Activated CD4-positive, alpha-beta T cell treated with anti-CD3 and anti-CD28 coated beads, Interleukin-2, amount 50 U/mL, for 48 hours (primary cell): ENCODE results near the gene NISCH.

Experiments
- DNase-seq, 2 experiments: peaks; one replicate each; pipeline ENCODE4 v3.0.0-alpha.2; 2020

NISCH gene

GRCh38 chr3:52447512-52448355, 7.7 kb upstream of the NISCH start:
- DNase-seq, result no peak

GRCh38 chr3:52450489-52451236, 4.7 kb upstream of the NISCH start:
- DNase-seq, result no peak

DNA sequence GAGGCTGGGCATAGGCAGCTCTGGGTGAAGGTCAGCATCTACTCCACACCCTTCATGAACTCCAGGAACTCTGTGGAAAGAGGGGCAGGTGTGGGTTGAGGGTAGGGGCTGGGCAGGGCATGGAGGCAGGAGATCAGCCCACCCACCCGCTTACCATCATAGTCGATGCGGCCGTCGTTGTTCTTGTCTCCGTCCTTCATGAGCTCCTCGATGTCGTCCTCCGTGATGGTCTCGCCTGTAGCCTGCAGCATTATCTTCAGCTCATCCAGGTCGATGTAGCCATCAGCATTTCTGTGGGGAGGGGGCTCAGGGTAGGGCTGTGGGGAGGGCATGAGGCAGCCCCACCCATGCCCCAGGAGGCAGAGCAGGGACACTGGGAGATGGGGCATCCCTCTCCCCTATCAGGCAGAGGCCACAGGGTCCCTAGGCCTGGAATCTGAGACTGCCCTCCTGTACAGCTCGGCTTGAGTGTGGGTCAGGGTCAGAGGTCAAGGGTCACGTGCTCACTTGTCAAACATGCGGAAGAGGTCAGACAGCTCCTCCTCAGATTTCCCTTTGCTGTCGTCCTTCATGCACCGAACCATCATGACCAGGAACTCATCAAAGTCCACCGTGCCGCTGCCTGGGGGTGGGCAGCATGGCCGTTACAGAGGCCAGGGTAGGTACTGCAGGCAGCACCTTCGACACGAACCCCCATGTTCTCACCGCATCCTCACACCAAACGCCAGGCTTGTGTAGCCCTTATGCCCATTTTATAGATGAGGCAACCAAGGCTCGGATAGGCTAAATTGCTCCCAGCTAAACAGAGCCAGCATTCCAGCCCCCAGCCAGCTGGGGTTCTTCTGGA, 3.9 kb upstream of the NISCH start:
- DNase-seq, result no peak

DNA sequence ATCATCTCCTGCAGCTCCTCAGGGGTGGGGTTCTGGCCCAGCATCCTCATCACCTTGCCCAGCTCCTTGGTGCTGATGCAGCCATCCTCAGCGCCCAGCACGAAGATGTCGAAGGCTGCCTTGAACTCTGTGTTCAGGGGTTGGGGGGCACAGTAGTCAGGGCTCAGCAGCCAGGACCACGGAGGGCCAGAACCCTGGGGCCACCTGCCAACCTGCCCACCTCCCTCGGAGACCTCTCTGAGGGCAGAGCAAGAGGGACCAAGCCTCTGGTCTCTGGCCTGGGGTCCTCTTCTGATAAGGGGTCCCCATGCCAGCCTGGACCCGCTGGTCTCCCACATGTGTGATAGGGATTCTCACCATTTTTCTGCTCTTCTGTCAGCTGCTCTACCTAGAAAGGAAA, 3.3 kb upstream of the NISCH start:
- DNase-seq, result no peak

GRCh38 chr3:52452570-52453221, 2.7 kb upstream of the NISCH start:
- DNase-seq, result no peak

GRCh38 chr3:52453496-52454249, 1.7 kb upstream of the NISCH start, which contains the start of gene TNNC1:
Gene TNNC1 (minus strand): TSS chr3:52454041. CDS start chr3:52454015, 26 bp downstream.
- no peak for DNase-seq

GRCh38 chr3:52454250-52454937, 1.0 kb upstream of the NISCH start:
- DNase-seq, result peak; percentile 12 to 23

- no peak for DNase-seq
Observed at GRCh38 chr3:52454938-52455282, 494 bp upstream of the NISCH start.

- peak; percentile 21 to 25 for DNase-seq
Observed at GRCh38 chr3:52456169-52456799, 880 bp downstream of the NISCH start.

- DNase-seq, result no peak
Observed at GRCh38 chr3:52456800-52457183, 1.4 kb downstream of the NISCH start.

GRCh38 chr3:52458031-52458760, 2.8 kb downstream of the NISCH start:
- no peak for DNase-seq

- DNase-seq, result no peak
Observed at GRCh38 chr3:52458770-52459545, 3.6 kb downstream of the NISCH start.

DNA sequence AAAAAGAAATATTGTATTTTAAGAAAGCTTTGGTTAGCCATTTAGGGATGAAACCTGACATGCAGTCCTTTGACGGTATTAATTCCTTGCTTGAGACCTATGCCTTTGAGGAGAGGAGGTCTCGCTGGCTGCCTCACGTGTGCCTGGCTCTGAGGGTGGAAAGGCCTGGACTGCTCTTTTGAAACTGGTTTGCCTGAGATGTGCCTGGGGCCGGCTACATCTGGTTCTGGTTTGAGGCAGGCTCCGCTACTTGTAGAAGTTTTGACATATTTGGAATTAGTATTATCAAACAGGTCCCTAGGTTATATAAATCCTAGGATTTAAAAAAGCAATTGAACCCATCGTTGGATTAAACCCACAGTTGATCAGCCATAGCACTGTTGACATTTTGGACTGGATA, 6.5 kb downstream of the NISCH start:
- no peak for DNase-seq

GRCh38 chr3:52463416-52463815, 8.0 kb downstream of the NISCH start:
- no peak for DNase-seq

DNA sequence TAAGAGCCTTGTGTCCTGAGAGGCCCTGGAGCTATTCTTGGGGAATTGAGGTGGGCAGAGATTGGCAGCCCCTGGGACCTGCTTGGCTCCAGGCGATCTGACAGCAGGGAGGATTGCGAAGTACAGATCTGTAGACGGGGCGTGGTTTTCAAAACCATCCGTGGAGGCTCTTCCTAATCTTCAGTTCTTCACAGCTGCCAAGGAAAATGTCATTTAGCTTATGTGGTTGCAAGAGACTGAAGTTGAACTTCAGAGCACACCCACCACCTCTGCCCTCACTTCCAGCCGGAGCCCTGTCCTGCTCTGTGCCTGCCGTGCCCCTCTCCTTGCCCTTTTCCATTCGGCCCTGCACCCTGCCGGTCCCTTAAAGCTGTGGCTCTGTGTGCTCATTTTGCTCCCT, 12.9 kb downstream of the NISCH start:
- no peak for DNase-seq

GRCh38 chr3:52469001-52469400, 13.6 kb downstream of the NISCH start:
- no peak for DNase-seq

DNA sequence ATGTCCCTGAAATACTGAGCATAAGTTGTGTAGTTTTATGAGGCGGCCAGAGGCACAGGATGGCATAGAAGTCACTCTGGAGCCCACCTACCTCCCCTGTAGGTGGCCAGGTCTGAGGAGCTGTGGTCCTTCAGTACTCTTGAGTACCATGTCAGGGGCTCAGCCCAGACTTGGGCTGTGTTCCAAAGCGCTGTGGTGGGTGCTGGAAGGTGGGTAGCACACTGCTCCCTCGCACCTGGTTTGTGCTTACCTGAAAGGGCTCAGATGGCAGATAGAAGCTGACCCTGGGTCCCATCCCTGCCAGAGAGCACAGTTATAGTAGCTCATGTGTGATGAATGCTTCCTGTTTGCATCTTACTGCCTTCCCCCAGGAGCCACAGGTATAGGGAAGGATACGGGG, 15.5 kb downstream of the NISCH start:
- DNase-seq, result no peak

DNA sequence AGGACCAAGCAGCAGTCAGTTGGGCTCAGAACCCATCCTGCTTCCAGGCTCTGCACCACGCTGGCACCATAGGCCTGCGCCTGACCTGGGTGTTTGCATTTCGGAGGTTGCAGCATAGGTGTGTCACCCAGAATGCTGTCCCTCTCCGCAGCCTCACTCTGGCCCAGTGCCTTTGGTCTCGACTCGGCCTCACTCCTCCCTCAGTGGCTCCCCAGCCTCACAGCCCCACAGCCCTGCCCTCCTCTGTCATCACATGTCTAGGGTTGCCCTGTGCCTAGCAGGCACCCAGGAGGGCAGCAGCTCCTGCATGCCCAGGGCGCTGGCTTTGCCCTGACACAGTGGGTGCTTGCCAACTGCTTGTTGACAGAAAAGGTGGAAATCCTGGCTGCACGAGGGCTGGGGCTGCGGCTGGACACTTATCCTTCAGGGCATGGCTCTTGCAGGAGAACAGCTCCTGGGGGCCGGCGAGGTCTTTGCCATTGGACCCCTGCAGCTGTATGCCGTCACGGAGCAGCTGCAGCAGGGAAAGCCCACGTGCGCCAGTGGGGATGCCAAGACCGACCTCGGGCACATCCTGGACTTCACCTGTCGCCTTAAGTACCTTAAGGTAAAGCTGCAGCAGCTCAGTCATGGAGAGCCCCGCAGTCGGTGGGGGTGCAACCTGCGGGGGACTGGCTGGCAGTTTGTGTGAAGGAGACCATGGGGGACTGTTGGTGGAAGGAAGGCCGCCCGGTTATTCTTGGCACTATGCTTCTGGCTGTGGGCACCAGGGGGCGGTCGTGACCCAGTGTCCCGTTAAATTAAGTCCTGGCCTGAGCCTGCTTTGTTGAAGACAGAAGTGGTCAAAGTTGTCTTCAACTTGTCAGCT, 16.2 kb downstream of the NISCH start:
- DNase-seq, result peak; percentile 48 to 52
